ENCODE measurements around the gene PRR4.

DNA sequence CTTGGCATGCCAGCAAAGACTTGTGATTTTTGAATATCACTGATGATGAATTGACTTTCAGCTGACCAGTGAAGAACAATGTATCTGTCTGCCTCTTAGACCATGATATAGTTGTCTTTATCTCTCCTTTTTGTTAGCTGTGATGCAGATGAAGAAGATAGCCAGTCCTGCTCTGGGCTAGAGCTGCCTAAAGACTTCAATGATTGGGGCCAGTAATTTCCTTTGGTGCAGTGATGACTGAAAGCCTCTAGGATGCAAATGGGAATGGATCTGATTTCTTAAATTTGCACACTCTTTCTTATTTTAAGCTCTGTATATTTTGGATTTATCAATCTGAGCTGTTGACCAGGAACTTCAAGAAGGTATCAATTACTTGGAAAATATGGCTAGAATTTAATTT lies 39.2 kb downstream of the PRR4 start, which contains the start of gene TAS2R9:
- TF ChIP-seq GABPA (IDR thresholded peaks at IDR 0.05; ENCODE audit: low read depth) (no peak), EP300 (IDR thresholded peaks at IDR 0.05; ENCODE audit: borderline replicate concordance in 1 of 2, low read depth in 1 of 2, low read length in 1 of 2) (no peak), POLR2AphosphoS5 (IDR thresholded peaks at IDR 0.05; ENCODE audit: low read depth, low read length) (no peak), TAF1 (IDR thresholded peaks at IDR 0.05; ENCODE audit: borderline replicate concordance, low read depth, low read length) (no peak)
- TF ChIP-seq, protein P1, sequence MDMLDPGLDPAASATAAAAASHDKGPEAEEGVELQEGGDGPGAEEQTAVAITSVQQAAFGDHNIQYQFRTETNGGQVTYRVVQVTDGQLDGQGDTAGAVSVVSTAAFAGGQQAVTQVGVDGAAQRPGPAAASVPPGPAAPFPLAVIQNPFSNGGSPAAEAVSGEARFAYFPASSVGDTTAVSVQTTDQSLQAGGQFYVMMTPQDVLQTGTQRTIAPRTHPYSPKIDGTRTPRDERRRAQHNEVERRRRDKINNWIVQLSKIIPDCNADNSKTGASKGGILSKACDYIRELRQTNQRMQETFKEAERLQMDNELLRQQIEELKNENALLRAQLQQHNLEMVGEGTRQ (IDR thresholded peaks at IDR 0.05; ENCODE audit: borderline replicate concordance, low read depth, low read length) = no peak

All from SK-N-SH (cell line).